ENCODE data around the gene SELENOT. TPM values are rescaled to one million over a fixed set of nuclear protein-coding genes. Genes with fewer than 3 reads are reported as not detected.

Gene SELENOT
- total RNA-seq, 1 donor from 2014 or later: 73.6 TPM

DNA sequence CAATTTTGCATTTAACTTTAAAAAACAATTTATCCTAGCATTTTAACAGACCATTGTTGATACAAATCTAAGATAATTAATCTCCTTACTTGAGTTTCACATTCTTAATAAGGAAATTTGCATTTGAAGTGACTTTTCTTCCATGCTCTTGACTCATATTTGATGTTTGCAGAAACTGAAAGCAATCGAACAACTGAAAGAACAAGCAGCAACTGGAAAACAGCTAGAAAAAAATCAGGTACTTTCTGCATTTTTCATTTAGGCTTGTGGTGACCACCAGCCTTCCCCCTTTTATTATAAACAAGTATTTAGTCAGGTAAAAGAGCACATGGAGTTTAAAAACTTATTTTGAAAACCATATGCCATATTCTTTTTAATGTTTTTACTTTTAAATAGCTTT, 20.1 kb upstream of the SELENOT start:
- no peaks in the 10 kb centered on the region for H3K9me3 Mint-ChIP-seq (ENCODE audit: unreplicated experiment)
- no peaks in the 10 kb centered on the region for H3K27me3 Mint-ChIP-seq (ENCODE audit: unreplicated experiment)
- H3K36me3 Mint-ChIP-seq (ENCODE audit: low read depth, unreplicated experiment): peaks cover 12% of the 10 kb centered on the region

DNA sequence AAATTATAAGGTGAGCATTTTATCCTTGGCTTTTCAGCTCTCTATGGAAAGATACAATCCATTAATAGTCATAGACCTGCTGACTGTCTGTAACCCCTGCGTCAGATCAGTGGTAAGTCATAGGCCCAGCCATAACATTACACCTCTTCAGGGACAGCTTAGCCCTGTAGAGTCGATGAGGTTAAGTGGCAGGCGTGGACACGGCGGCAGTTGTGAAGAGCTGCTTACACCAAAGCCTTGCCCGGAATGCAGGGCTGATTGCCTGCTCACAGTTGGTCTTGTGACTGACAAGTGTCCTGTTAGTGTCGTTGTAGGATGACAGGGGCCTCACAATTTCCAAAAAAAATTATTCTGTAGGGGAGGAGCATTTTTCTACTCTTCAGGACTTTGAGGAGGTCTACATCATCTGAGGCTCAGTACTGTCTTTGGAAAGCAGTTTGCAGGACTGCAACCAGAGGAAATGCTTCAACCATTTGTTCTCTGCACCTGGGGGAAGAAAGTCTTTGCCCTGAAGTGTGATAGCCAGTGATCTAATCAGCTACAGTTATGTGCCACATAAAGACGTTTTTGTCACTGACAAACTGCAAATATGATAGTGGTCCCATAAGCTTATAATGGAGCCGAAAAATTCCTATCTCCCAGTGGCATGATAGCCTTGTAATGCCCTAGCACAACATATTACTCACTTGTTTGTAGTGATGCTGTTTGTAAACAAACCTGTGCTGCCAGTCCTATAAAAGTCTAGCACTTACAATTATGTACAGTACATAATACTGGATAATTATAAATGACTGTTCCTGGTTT, 14.9 kb upstream of the SELENOT start:
- no peaks in the 10 kb centered on the region for H3K9me3 Mint-ChIP-seq (ENCODE audit: unreplicated experiment)
- H3K36me3 Mint-ChIP-seq (ENCODE audit: low read depth, unreplicated experiment): peaks cover 4% of the 10 kb centered on the region
- no peak for DNase-seq (ENCODE audit: low spot score)
- H3K4me1 Mint-ChIP-seq (ENCODE audit: unreplicated experiment): no peaks in the 10 kb centered on the region
- TF ChIP-seq, protein P1, sequence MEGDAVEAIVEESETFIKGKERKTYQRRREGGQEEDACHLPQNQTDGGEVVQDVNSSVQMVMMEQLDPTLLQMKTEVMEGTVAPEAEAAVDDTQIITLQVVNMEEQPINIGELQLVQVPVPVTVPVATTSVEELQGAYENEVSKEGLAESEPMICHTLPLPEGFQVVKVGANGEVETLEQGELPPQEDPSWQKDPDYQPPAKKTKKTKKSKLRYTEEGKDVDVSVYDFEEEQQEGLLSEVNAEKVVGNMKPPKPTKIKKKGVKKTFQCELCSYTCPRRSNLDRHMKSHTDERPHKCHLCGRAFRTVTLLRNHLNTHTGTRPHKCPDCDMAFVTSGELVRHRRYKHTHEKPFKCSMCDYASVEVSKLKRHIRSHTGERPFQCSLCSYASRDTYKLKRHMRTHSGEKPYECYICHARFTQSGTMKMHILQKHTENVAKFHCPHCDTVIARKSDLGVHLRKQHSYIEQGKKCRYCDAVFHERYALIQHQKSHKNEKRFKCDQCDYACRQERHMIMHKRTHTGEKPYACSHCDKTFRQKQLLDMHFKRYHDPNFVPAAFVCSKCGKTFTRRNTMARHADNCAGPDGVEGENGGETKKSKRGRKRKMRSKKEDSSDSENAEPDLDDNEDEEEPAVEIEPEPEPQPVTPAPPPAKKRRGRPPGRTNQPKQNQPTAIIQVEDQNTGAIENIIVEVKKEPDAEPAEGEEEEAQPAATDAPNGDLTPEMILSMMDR (IDR thresholded peaks at IDR 0.05; ENCODE audit: unreplicated experiment): no peak
- H3K27me3 Mint-ChIP-seq (ENCODE audit: unreplicated experiment): peaks cover 3% of the 10 kb centered on the region
- no peak overlapping the region for H3K4me3 Mint-ChIP-seq (ENCODE audit: unreplicated experiment)
- H3K27ac Mint-ChIP-seq (ENCODE audit: unreplicated experiment): no peak overlapping the region

More for the DNA sequence above, 20.1 kb upstream of the SELENOT start:
- no peak overlapping the region for H3K4me3 Mint-ChIP-seq (ENCODE audit: unreplicated experiment)
- TF ChIP-seq, protein P1 (IDR thresholded peaks at IDR 0.05; ENCODE audit: unreplicated experiment): no peak
- H3K4me1 Mint-ChIP-seq (ENCODE audit: unreplicated experiment): no peaks in the 10 kb centered on the region
- H3K27ac Mint-ChIP-seq (ENCODE audit: unreplicated experiment): no peak overlapping the region
- no peak for DNase-seq (ENCODE audit: low spot score)

DNA sequence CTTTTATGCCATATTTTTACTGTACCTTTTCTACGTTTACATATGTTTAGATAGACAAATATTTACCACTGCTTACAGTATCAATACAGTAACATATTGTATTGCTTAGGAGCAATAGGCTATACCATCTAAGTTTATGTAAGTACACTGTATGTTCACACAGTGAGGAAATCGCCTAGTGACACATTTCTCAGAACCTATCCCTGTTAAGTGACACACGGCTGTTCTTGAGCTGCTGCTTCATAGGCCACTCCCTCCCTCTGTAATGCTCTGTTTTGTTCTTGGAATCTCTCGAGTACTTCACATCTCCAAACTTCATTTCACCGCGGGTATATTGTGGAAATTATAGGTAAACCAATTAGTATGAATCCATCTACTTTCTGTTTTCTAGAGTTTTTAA, 13.4 kb upstream of the SELENOT start:
- H3K36me3 Mint-ChIP-seq (ENCODE audit: low read depth, unreplicated experiment): peaks cover 4% of the 10 kb centered on the region

DNA sequence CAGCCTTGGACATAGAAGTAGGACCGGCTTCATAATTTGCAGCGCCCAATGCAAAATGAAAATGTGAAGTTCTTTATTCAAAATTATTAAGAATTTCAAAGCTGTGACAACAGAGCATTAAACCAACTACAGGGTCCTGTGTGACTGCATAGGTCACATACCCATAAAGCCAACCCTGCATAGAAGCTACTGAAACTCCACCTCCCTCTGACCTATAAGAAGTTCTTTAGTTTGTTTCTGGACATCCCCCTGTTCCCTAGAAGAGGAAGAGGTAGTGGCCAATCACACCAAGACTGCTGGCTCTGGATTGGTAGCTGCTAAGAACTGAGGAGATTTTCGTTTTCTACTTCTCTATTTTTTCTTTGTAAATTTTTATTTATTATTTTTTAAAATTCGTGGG, 9.0 kb upstream of the SELENOT start:
- H3K27ac Mint-ChIP-seq (ENCODE audit: unreplicated experiment): no peak overlapping the region
- no peak for DNase-seq (ENCODE audit: low spot score)
- H3K4me1 Mint-ChIP-seq (ENCODE audit: unreplicated experiment): no peaks in the 10 kb centered on the region
- H3K9me3 Mint-ChIP-seq (ENCODE audit: unreplicated experiment): no peaks in the 10 kb centered on the region
- H3K4me3 Mint-ChIP-seq (ENCODE audit: unreplicated experiment): no peak overlapping the region
- TF ChIP-seq, protein P1 (IDR thresholded peaks at IDR 0.05; ENCODE audit: unreplicated experiment): no peak
- H3K36me3 Mint-ChIP-seq (ENCODE audit: low read depth, unreplicated experiment): no peaks in the 10 kb centered on the region
- peaks cover 3% of the 10 kb centered on the region for H3K27me3 Mint-ChIP-seq (ENCODE audit: unreplicated experiment)

More for the DNA sequence above, 13.4 kb upstream of the SELENOT start:
- Mint-ChIP-seq H3K27me3 (ENCODE audit: unreplicated experiment) (peaks cover 3% of the 10 kb centered on the region), H3K9me3 (ENCODE audit: unreplicated experiment) (no peaks in the 10 kb centered on the region), H3K4me1 (ENCODE audit: unreplicated experiment) (no peaks in the 10 kb centered on the region), H3K27ac (ENCODE audit: unreplicated experiment) (no peak overlapping the region), H3K4me3 (ENCODE audit: unreplicated experiment) (no peak overlapping the region)
- TF ChIP-seq, protein P1 (IDR thresholded peaks at IDR 0.05; ENCODE audit: unreplicated experiment): no peak
- no peak for DNase-seq (ENCODE audit: low spot score)

DNA sequence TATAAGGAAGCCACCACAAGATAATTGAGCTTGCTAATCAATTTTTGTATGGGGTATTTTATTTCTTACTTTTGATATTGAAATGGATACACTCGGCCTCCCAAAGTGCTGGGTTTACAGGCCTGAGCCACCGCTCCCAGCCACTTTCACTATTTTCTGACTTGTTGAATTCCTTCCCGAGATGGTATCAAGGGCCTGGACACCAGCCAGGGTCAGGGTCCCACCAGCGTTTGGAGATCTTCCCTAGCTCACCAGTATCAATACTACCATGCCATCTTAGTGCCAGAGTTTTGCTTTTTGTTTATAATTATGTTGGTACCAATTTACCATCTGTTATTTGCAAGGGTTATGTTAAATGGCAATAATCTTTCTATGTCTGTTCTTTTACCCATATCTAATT, 5.5 kb upstream of the SELENOT start:
- Mint-ChIP-seq H3K4me1 (ENCODE audit: unreplicated experiment) (peaks cover 25% of the 10 kb centered on the region), H3K9me3 (ENCODE audit: unreplicated experiment) (no peaks in the 10 kb centered on the region), H3K4me3 (ENCODE audit: unreplicated experiment) (no peak overlapping the region), H3K36me3 (ENCODE audit: low read depth, unreplicated experiment) (no peaks in the 10 kb centered on the region), H3K27ac (ENCODE audit: unreplicated experiment) (no peak overlapping the region), H3K27me3 (ENCODE audit: unreplicated experiment) (no peaks in the 10 kb centered on the region)
- DNase-seq (ENCODE audit: low spot score): no peak
- TF ChIP-seq, protein P1 (IDR thresholded peaks at IDR 0.05; ENCODE audit: unreplicated experiment): no peak

All from endothelial cell (in vitro differentiated cells).